GM04504 (cell line): ENCODE data around the gene JMJD8.

ENCODE experiments used
- DNase-seq: peaks from one replicate; pipeline ENCODE4 v3.0.0-alpha.2; 2012; ENCODE audit warnings: low read depth

Gene JMJD8

DNA sequence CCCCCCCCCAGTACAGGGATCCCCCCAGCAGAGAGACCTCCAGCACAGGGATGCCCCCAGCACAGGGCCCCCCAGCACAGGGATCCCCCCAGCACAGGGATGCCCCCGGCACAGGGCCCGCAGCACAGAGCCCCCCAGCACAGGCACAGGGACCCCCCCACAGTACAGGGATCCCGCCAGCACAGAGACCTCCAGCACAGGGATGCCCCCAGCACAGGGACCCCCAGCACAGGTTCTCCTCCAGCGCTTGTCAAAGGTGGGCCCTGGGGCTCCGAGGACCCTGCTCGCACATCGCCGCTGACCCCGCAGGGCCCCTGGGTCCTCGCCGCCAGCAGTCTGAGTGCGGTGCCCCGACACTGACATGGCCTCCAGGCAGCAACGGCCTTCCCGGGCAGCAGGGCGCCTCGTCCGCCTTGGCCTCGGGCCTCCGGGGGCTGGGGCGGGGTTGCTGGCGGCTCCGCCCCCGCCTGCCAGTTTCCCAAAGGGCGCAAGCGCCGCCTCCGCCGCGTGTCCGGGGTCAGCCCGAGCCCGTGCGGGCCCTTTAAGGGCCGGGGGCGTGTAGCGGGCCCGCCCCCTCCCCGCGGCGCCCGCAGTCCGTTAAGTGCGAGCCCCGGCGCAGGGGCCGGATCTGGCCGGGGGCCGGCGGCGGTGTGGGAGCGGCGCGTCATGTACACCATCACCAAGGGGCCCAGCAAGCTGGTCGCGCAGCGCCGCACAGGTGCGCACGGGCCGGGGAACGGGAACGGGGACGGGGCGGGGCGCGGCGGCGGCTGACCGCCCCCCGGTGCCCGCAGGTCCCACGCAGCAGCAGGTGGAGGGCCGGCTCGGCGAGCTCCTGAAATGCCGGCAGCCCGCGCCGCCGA, 42.6 kb downstream of the JMJD8 start, which contains the start of gene MCRIP2:
Gene MCRIP2, plus strand, starts transcription at position 503 of the 863 bp plus-strand sequence. Its CDS starts 164 bp downstream, at position 667.
- DNase-seq, result peak; percentile 48

DNA sequence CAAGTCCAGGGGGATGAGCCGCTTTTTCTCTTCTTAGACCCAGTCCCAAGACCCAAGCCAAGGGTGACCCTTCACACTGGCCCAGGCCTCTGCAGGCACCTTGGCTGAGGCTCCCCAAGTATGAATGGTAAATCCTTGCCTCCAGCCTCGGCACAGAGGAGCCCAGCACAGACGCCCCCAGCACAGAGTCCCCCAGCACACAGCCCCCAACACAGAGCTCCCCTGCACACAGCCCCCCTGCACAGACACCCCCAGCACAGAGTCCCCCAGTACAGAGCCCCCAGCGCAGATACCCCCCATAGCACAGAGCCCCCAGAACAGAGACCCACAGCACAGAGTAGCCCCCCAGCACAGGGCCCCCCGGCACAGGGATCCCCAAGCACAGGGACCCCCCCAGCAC, 43.5 kb downstream of the JMJD8 start:
- DNase-seq, result no peak

DNA sequence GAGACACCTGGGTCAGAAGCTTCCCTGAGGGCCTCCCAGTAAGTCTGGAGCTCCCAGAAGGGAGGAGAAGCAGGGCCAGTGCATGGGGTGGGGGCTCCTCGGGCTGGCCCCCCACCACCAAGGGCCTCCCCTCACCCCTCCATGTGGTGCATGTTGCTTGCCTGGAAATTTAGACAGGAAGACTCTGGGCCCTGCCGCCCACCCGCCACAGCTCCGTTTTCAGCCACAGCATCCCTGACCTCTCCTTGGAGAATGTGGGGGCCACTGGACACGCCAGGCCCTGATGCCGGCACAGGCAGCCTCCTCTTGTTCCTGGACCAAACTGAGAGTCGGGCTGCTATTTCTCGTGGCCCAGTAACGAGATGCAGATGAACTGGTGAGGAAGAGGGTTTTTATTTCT, 45.3 kb downstream of the JMJD8 start:
- no peak for DNase-seq

DNA sequence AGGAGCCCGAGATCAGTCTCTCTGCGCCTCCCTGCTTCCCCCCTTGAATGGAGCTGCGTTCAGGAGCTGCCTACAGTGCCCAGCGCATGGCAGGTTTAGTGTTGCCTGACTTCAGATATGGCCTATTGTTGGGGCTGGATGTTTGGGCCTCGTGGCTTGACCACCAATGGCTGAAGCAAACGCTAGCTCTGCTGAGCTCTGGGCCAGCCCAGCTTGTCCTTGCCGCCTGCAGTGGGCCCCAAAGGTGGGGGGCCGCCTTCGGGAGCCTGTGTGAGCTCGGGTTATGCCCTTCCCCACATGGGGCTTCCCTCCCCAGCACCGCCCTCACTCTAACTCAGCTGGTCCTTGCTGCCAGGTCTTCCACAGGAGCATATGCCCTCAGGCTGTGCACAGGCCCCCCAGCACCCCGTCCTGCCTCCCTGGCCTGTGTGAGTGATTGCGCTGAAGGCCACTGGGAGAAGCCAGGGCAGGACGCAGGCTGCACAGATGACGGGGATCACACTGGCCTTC, 46.0 kb downstream of the JMJD8 start:
- no peak for DNase-seq

DNA sequence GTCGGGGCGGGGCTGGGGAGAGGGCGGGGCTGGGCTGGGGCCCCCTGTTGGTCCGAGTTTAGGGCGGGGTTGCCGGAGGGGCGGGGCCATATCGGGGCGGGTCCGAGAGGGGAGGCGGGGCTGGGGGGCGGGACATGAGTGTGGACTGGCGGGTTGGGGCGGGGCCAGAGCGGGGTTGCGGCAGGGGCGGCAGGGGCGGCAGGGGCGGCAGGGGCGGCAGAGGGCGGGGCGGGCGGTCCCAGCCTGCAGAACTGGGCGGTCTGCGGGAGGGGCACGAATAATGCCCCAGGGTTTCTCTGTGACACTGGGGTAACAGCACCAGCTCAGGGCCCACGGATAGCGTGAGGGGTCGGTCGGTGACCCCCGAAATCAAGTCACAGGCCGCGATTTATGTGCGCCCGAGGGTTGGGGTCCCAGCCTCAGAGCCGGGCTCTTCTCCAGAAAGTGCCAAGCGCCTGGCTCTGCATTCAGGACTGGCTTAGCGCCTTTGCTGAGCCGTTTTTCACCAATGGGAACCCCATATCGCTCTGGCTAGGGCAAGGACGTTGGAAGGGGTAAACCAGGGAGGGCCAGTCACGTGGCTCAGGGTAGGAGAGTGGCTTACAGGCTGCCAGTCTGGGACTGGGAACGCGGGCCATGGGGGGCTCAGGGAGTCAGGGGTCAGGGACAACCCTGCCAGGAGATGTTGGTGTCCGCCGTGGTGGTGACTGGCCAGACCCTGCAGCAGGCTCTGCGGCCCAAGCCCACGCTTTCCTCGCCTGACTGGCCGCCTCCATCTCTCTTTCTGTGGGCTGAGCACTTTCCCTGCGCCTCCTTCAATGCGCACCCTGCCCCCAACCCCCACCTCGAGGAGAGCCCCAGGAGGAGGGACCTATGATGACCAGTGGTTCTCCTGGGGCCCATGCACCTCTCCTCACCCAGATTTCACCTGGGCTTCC, 46.8 kb downstream of the JMJD8 start:
- peak; percentile 69 for DNase-seq

DNA sequence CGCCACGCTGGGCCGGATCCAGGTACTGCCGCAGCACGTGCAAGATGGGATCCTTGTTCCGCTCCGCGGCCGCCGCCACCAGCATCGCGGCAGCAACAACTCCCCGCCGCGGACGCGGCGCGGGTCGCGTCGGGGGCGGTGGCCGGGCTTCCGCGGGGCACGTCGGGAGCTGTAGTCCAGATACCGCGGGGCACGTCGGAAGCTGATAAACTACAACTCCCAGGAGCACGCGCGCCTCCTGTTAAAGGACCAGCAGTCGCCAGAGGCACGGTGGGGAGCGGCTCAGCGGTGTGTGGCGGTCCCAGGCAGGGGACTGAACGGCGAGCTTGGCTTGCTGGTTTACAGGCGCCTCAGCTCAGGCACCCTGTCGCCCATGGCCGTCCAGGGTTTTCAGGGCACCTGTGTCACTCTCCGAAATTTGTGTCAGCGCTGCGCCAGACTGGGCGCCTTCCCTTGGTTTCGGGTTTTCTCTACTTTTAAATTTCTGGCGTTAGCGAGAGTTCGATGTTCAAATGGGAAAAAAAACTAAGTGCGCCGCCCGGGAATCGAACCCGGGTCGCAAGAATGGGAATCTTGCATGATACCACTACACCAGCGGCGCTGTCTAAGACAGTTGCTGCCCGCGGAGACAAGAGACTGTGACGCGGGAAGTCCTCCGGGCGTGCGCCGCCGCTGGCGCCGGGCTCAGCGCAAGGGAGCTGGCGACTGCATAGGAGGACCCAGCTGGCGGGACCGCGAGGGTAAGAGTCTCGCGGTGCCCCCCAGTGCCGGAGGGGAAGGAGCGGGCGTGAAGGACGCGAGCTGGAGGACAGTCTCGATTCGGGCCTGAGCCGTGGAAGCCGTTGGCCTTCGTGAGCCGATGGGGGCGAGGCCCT, 47.7 kb downstream of the JMJD8 start, which contains the start of gene METTL26:
Gene METTL26, minus strand, starts transcription at position 100 of the 875 bp plus-strand sequence. Its CDS starts 15 bp downstream, at position 85.
- DNase-seq, result peak; percentile 86

DNA sequence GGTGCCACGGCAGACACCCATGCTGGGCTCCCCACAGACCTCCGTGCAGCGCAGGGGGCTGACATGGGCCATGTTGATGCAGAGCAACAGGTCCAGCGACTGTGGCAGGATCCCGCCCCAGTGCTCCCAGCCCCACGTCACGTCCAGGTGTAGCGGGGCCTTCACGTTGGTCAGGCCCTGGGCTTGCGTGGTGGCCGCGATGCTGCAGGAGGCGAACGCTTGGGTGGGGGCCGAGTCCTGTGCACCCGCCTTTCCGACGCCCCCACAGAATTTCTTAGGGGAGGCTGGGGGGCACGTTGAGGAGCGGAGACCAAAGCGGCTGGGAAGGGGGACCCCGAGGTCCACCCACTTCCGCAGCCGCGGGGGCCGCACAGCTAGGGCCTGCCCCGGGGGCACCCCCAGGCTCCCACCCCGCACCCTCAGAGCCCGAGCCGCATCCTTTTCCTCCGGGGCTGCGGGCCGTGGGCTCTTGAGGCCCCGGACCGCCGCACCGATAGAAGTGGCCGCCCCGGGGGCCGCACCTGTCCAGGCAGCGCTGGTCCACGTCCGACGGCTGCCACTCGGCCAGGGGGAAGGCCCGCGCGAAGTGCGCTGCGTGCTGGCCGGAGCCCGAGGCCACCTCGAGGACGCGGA, 48.4 kb downstream of the JMJD8 start:
- DNase-seq, result no peak

DNA sequence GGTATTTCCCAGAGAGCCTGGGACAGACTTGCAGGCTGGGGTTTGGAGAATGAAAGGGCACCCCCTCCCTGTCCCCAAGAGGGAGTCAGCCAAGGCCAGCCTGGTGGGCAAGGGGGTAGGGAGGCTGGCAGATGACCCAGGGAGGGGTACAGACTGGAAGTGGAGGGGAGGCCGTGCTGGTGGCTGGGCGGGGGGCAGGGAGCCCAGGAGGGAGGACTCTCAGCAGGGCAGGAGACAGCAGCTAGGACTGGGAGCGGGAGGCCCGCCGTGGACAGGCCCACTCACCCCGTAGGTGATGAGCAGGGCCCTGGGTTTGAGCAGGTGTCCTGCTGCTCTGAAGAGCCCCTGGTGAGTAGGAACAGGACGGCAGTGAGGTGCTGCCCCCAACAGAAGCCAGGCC, 49.1 kb downstream of the JMJD8 start:
- no peak for DNase-seq

DNA sequence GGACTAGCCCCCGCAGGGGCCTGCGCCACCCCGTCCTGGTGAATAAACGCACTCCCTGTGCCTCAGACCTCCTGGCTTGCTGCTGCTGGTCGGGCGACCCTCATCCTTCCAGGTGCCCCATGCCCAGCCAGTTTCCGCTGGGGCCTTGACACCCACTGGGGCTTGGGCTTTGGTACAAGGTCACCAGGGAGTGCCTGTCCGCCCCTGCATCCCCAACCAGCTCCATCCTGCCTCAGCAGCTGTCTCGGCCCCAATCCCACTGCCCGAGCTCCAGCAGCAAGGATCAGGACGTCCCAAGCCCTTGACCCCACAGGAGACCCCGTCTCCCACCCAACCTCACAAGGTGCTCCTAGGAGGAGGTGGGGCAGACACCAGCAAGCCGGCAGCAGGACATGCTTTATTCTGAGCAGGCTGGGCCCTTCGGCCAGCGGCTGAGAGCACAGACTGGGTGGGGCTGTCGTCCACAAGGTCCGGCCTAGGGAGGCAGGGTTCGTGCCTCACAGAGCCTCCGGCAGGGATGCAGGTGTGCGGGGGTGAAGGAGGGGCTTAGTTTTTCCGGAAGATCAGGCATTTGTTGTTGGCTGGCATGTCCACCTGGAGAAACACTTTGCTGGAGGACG, 50.0 kb downstream of the JMJD8 start:
- no peak for DNase-seq

DNA sequence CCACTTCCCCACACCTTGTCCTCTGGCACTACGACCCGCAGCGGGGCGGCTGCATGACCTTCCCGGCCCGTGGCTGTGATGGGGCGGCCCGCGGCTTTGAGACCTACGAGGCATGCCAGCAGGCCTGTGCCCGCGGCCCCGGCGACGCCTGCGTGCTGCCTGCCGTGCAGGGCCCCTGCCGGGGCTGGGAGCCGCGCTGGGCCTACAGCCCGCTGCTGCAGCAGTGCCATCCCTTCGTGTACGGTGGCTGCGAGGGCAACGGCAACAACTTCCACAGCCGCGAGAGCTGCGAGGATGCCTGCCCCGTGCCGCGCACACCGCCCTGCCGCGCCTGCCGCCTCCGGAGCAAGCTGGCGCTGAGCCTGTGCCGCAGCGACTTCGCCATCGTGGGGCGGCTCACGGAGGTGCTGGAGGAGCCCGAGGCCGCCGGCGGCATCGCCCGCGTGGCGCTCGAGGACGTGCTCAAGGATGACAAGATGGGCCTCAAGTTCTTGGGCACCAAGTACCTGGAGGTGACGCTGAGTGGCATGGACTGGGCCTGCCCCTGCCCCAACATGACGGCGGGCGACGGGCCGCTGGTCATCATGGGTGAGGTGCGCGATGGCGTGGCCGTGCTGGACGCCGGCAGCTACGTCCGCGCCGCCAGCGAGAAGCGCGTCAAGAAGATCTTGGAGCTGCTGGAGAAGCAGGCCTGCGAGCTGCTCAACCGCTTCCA, 50.6 kb downstream of the JMJD8 start:
- no peak for DNase-seq

DNA sequence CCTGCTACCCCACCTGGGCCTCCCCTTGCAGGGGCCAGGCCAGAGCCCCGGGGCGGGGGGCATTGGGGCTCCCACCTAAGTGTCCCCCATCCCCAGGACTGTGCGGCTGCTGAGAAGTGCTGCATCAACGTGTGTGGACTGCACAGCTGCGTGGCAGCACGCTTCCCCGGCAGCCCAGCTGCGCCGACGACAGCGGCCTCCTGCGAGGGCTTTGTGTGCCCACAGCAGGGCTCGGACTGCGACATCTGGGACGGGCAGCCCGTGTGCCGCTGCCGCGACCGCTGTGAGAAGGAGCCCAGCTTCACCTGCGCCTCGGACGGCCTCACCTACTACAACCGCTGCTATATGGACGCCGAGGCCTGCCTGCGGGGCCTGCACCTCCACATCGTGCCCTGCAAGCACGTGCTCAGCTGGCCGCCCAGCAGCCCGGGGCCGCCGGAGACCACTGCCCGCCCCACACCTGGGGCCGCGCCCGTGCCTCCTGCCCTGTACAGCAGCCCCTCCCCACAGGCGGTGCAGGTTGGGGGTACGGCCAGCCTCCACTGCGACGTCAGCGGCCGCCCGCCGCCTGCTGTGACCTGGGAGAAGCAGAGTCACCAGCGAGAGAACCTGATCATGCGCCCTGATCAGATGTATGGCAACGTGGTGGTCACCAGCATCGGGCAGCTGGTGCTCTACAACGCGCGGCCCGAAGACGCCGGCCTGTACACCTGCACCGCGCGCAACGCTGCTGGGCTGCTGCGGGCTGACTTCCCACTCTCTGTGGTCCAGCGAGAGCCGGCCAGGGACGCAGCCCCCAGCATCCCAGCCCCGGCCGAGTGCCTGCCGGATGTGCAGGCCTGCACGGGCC, 51.4 kb downstream of the JMJD8 start:
- no peak for DNase-seq

DNA sequence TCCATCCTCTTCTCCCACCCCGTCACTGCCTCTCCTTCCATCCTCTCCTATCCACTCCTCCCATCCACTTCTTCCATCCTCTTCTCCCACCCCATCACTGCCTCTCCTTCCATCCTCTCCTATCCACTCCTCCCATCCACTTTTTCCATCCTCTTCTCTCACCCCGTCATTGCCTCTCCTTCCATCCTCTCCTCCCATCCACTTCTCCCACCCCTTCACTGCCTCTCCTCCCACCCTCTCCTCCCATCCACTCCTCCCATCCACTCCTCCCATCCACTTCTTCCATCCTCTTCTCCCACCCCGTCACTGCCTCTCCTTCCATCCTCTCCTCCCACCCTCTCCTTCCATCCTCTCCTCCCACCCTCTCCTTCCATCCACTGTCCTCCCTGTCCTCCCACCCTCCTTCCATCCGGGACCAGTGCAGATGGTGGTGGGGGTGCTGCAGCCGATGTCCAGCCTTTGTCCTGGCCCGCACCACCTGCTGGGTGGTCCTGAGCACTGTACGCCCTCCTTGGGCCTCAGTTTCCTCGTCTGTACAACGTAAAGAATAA, 52.3 kb downstream of the JMJD8 start:
- DNase-seq, result no peak
